Urinary bladder (tissue), 4 donors: Measurements from ENCODE around the gene ATP5PO. TPM values are rescaled to one million over a fixed set of nuclear protein-coding genes. Genes with fewer than 3 reads are reported as not detected.
A peak's percentile ranks its signal among the peaks of the same experiment; 100 is the strongest.

Experiments used
- DNase-seq: peaks from one replicate; pipeline ENCODE4 v3.0.0-alpha.2; 2015; ENCODE audit errors: extremely low spot score
- H3K27ac ChIP-seq: one replicate; pipeline ENCODE4 v1.5.1; 2013; ENCODE audit warnings: low read depth, mild to moderate bottlenecking, moderate library complexity
- H3K36me3 ChIP-seq: one replicate; pipeline ENCODE4 v1.6.1; 2013; ENCODE audit warnings: mild to moderate bottlenecking, moderate library complexity; ENCODE audit not compliant: insufficient read depth
- H3K4me1 ChIP-seq: one replicate; pipeline ENCODE4 v1.6.1; 2013; ENCODE audit warnings: mild to moderate bottlenecking, moderate library complexity; ENCODE audit not compliant: insufficient read depth
- H3K4me3 ChIP-seq: one replicate; pipeline ENCODE4 v1.5.1; 2013; ENCODE audit warnings: low read depth, low read length
- WGBS: extraction: QIAGEN DNeasy Blood & Tissue Kit; methylation state at CpG from one replicate; pipeline ENCODE4 v1.1.7; 2013; 5-methylcytosine and 5-hydroxymethylcytosine counted together
- polyA plus RNA-seq: library from polyadenylated mRNA; stranded (reverse); fragments of 200-250 nt; gene quantifications from one replicate; pipeline ENCODE4 v1.2.3, GENCODE V29; 2013
- total RNA-seq: library from RNA; depleted of rRNA; stranded (reverse); fragments of >200 nt; gene quantifications from one replicate; pipeline ENCODE4 v1.2.3, GENCODE V29; 2014
- donor health status: healthy with polysubstance abuse.
- donor health status: healthy.

Gene ATP5PO
- total and polyA plus RNA-seq, 2 donors: 106 to 283 TPM

GRCh38 chr21:33901412-33902288 lies 14.0 kb downstream of the ATP5PO start:
- Histone ChIP-seq H3K4me3 (no peak overlapping the region), H3K4me1 (no peaks in the 10 kb centered on the region), H3K27ac (no peak overlapping the region), H3K36me3 (no peaks in the 10 kb centered on the region)
- 60% methylated on average over 13 of the region's 13 CpGs for WGBS
- no peak for DNase-seq

GRCh38 chr21:33899199-33899598 lies 16.4 kb downstream of the ATP5PO start:
- H3K27ac ChIP-seq: no peak overlapping the region
- H3K36me3 ChIP-seq: no peaks in the 10 kb centered on the region
- no peak for DNase-seq
- no peak overlapping the region for H3K4me3 ChIP-seq
- 65% methylated on average over 5 of the region's 5 CpGs for WGBS
- no peaks in the 10 kb centered on the region for H3K4me1 ChIP-seq

GRCh38 chr21:33898586-33898985 lies 17.0 kb downstream of the ATP5PO start:
- no peak for DNase-seq
- Histone ChIP-seq H3K36me3 (no peaks in the 10 kb centered on the region), H3K27ac (no peak overlapping the region), H3K4me1 (no peaks in the 10 kb centered on the region), H3K4me3 (no peak overlapping the region)
- WGBS: 83% methylated on average over 3 of the region's 3 CpGs

GRCh38 chr21:33897739-33898138 lies 17.9 kb downstream of the ATP5PO start:
- Histone ChIP-seq H3K27ac (no peak overlapping the region), H3K4me3 (no peak overlapping the region), H3K4me1 (no peaks in the 10 kb centered on the region), H3K36me3 (no peaks in the 10 kb centered on the region)
- DNase-seq: no peak
- 98% methylated on average over 3 of the region's 3 CpGs for WGBS

GRCh38 chr21:33897098-33897497 lies 18.5 kb downstream of the ATP5PO start:
- H3K4me3 ChIP-seq: no peak overlapping the region
- no peaks in the 10 kb centered on the region for H3K4me1 ChIP-seq
- WGBS: 80% methylated on average over 5 of the region's 5 CpGs
- H3K36me3 ChIP-seq: no peaks in the 10 kb centered on the region
- no peak overlapping the region for H3K27ac ChIP-seq
- DNase-seq: no peak

- H3K4me3 ChIP-seq: no peak overlapping the region
- 90% methylated on average over 6 of the region's 6 CpGs for WGBS
- H3K4me1 ChIP-seq: no peaks in the 10 kb centered on the region
- no peaks in the 10 kb centered on the region for H3K36me3 ChIP-seq
- DNase-seq: no peak
- no peak overlapping the region for H3K27ac ChIP-seq
These were observed 18.9 kb downstream of the ATP5PO start for GRCh38 chr21:33896691-33897090.

GRCh38 chr21:33895356-33895755 lies 20.2 kb downstream of the ATP5PO start:
- Histone ChIP-seq H3K27ac (no peak overlapping the region), H3K36me3 (no peaks in the 10 kb centered on the region), H3K4me3 (no peak overlapping the region), H3K4me1 (no peaks in the 10 kb centered on the region)
- WGBS: 82% methylated on average over 28 of the region's 28 CpGs
- DNase-seq: no peak

- no peak overlapping the region for H3K27ac ChIP-seq
- H3K36me3 ChIP-seq: no peaks in the 10 kb centered on the region
- peak; percentile 72 for DNase-seq
- H3K4me1 ChIP-seq: no peaks in the 10 kb centered on the region
- 2% methylated on average over 20 of the region's 20 CpGs for WGBS
- no peak overlapping the region for H3K4me3 ChIP-seq
These were observed 20.8 kb downstream of the ATP5PO start for GRCh38 chr21:33894736-33895288.

GRCh38 chr21:33893917-33894316 lies 21.7 kb downstream of the ATP5PO start:
- no peak overlapping the region for H3K27ac ChIP-seq
- no peak overlapping the region for H3K4me3 ChIP-seq
- WGBS: 90% methylated on average over 4 of the region's 4 CpGs
- H3K4me1 ChIP-seq: no peaks in the 10 kb centered on the region
- DNase-seq: no peak
- H3K36me3 ChIP-seq: no peaks in the 10 kb centered on the region

- no peak overlapping the region for H3K4me3 ChIP-seq
- no peaks in the 10 kb centered on the region for H3K36me3 ChIP-seq
- 89% methylated on average over 8 of the region's 8 CpGs for WGBS
- DNase-seq: no peak
- no peak overlapping the region for H3K27ac ChIP-seq
- H3K4me1 ChIP-seq: no peaks in the 10 kb centered on the region
These were observed 22.8 kb downstream of the ATP5PO start for GRCh38 chr21:33892853-33893252.

GRCh38 chr21:33890187-33890586 lies 25.4 kb downstream of the ATP5PO start:
- 92% methylated on average over 5 of the region's 5 CpGs for WGBS
- Histone ChIP-seq H3K4me1 (no peaks in the 10 kb centered on the region), H3K27ac (no peak overlapping the region), H3K4me3 (no peak overlapping the region), H3K36me3 (no peaks in the 10 kb centered on the region)
- no peak for DNase-seq

- Histone ChIP-seq H3K36me3 (no peaks in the 10 kb centered on the region), H3K4me1 (no peaks in the 10 kb centered on the region), H3K27ac (no peak overlapping the region), H3K4me3 (no peak overlapping the region)
- no peak for DNase-seq
- WGBS: 93% methylated on average over 11 of the region's 11 CpGs
These were observed 29.3 kb downstream of the ATP5PO start for GRCh38 chr21:33886321-33886720.

- H3K36me3 ChIP-seq: no peaks in the 10 kb centered on the region
These were observed 30.5 kb downstream of the ATP5PO start for GRCh38 chr21:33885172-33885514.

GRCh38 chr21:33884376-33885171 lies 31.0 kb downstream of the ATP5PO start:
- WGBS: 48% methylated on average over 20 of the region's 20 CpGs
- Histone ChIP-seq H3K36me3 (no peaks in the 10 kb centered on the region), H3K4me1 (no peaks in the 10 kb centered on the region), H3K4me3 (no peak overlapping the region), H3K27ac (no peak overlapping the region)
- DNase-seq: no peak

More at GRCh38 chr21:33885172-33885514, 30.5 kb downstream of the ATP5PO start:
- DNase-seq: no peak
- 92% methylated on average over 7 of the region's 7 CpGs for WGBS
- Histone ChIP-seq H3K4me1 (no peaks in the 10 kb centered on the region), H3K4me3 (no peak overlapping the region), H3K27ac (no peak overlapping the region)
